GM18951 (cell line): ENCODE data around the gene ASIC3.
A peak's percentile ranks its signal among the peaks of the same experiment; 100 is the strongest.

Experiments
- POLR2A ChIP-seq: IDR thresholded peaks from 4 replicates; pipeline ENCODE4 v1.6.1; 2011; ENCODE audit warnings: mild to moderate bottlenecking; ENCODE audit not compliant: insufficient read length, insufficient read depth; ENCODE audit errors: extremely low read depth
- in situ Hi-C: fragments of 300-500 bp; cut with MboI; formaldehyde crosslinking; loops from one replicate; pipeline ENCODE4 v1.12.0; 2022; ENCODE audit warnings: low sequenced_read_pairs, mixed read lengths, inconsistent platforms; ENCODE audit not compliant: unreplicated experiment

ASIC3 gene

DNA sequence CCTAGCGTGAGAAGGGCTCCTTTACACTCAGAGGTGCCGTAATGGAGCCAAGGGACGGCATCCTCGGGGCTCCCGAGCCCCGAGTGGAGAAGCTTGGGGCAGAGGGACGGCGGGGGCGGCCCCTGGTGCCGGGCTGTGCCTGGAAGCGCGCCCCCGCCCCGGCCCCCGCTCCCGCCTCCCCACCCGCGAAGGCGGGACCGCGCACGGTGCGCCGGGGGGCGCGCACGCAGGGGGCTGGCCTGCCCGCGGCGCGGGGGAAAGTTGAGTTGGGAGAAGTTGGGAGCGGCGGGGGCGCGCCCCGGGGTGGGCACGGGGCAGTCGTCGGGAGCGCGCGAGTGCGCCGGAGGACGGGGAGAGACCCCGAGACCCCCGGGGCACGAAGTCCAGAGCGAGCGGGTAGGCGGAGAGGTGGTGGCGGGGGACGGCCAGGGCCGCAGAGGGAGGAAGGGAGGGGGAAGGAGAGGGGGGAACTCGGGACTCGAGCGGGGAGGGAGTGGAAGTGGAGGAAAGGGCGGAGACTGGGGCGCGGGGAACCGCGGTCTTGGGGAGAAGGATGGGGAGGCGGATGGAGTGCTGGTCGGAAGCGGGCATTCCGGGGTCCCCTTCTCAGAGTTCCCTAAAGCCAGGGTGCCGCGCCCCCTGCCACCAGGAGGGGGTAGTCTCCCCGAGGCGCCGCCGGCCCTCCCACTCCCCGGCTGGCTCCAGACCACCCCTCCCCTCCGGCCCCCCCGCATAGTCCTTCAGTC lies 11.2 kb downstream of the ASIC3 start, which contains the start of gene SLC4A2:
Gene SLC4A2 (plus strand): TSS at position 223 of the 746 bp plus-strand sequence. CDS start 2,399 bp downstream, outside the sequence.
- in situ Hi-C loops = no loop called here

GRCh38 chr7:151060113-151060415 lies 11.7 kb downstream of the ASIC3 start:
- no peak for TF ChIP-seq POLR2A
- in situ Hi-C loops = no loop called here

More for the DNA sequence above, 11.2 kb downstream of the ASIC3 start, which contains the start of gene SLC4A2:
- peak; percentile 66 for TF ChIP-seq POLR2A

- no peak for TF ChIP-seq POLR2A
- in situ Hi-C loops = no loop called here
These were observed 12.3 kb downstream of the ASIC3 start for GRCh38 chr7:151060416-151061212.

GRCh38 chr7:151061213-151062110 lies 13.1 kb downstream of the ASIC3 start:
- in situ Hi-C loops = no loop called here
- no peak for TF ChIP-seq POLR2A

DNA sequence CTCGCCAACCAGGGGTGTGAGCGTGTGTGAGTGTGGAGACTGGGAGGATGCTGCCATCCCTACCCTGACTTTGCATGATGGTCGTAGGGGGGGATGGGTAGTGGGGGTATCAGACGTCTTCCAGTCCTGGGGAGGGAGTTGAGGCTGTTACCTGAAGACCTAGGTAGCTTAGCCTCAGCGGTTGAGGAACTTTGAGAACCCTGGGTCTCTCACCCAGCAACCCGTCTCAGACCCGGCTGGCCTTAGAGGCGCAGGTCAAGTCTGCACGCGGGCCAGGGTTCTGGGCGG lies 13.7 kb downstream of the ASIC3 start:
- in situ Hi-C loops = no loop called here
- no peak for TF ChIP-seq POLR2A

DNA sequence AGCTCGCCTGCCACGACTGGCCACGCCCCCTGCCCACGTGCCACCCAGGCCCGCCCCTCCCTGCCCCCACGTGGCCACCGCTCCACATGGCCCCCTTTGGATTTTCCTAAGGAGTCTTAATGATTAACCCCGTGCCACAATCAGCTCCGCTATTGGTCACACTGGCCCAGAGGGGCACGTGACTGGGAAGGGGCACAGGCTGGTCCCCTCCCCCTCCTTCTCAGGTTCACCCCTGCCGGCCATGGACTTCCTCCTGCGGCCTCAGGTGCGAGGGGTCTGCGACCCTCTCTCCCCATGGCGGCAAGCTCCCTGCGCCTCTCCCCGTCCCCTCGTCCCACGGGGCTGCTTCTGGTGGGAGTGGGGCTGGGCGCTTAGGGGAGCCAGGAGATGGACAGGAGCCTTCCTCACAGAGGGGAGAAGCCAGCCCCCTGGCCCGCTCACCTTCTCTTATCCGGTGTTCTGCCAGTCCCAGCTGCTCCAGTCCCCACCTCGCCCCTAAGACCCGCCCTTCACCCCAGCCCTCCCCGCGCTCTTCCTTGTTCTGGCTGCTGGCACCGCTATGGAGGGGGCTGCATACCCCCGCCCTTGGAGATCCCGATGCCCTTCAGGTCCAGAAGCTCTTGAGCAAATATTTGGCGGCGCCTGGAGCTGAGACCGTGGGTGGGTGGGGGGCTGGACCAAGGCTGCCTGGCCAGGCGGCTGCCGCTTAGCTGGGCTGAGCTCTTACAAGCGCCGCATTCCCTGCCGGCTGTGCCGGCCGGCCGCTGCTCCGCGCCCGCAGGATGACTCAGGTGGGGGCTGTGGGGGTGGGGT lies 14.3 kb downstream of the ASIC3 start:
- TF ChIP-seq POLR2A = no peak
- in situ Hi-C loops = no loop called here

DNA sequence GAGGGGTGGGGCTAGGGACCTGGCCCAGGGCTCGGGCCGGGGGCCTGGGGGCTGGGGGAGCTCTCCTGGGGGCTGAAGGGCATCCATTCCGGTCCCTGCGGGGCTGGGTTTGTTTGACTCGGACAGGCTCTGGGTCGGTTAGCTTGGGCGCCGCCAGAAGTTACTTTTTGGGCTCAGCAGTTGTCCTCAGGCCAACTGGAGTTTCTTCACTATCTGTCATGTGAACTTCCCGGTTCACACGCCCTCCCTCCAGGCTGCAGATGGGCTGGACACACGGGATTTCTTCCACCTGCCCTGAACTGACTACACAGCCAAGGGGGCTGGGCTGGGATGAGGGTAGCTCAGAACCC lies 14.9 kb downstream of the ASIC3 start:
- in situ Hi-C loops = no loop called here

GRCh38 chr7:151064454-151064853 lies 16.1 kb downstream of the ASIC3 start:
- in situ Hi-C loops = no loop called here
- TF ChIP-seq POLR2A = no peak

More for the DNA sequence above, 14.9 kb downstream of the ASIC3 start:
- TF ChIP-seq POLR2A = no peak

DNA sequence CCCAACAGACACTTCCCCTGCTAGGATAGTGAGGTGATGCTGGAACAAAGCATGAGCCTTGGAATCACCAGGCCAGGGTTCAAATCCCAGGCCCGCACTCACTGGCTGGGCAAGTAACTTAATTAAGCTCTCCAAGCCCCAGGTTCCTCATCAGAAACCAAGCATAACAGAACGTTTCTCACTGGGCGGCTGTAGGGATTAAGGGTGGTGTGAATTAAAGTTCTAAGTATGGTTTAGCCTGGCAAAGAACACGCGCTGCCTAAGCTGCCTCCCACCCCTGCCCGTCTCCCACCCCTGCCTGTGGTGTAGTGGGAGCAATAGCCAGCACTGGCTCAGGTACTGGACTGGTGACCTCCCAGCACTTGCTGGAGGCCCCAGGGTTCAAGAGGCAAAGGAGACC lies 16.7 kb downstream of the ASIC3 start:
- no peak for TF ChIP-seq POLR2A
- in situ Hi-C loops = no loop called here

DNA sequence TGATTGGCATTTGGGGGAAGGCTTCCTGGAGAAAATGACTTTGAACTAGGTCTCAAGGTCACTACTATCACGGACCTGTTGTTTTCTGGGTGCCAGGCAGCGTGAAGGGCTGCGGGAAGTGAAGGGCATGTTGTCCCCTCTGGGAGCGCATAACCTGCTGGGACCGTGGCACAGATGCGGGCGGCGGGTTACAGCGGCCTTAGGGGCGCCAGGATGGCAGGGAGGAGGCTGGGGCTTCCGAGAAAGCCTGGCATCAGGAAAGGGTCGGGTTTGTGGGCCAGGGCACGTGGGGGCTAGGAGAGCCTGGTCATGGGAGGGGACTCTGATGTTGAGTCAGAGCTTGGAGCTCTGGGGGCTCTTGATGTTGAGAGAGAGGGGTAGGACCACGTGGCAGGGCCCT lies 17.2 kb downstream of the ASIC3 start:
- in situ Hi-C loops = no loop called here
- no peak for TF ChIP-seq POLR2A

DNA sequence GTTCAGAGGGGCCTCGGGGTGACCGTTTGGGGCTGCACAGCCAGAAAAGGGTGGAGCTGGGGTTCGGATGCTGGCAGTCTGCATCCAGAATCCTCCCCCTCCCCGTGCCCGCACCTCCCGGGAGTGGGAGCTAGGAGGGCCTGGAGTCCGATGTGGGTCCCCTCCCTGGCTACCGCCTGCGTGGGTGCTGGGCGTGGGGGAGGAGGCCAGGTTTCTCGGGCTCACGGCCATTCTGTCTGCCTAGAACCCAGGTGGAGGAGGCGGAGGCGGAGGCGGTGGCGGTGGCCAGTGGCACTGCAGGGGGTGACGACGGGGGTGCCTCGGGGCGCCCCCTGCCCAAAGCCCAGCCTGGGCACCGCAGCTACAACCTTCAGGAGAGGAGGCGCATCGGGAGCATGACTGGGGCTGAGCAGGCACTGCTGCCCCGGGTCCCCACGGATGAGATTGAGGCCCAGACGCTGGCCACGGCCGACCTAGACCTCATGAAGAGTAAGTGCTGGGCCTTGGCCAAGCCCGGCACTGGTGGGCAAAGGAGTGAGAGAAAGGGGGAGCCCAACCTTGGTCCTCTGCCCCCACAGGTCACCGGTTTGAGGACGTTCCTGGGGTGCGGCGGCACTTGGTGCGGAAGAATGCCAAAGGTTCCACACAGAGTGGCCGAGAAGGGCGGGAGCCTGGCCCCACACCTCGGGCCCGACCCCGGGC lies 18.1 kb downstream of the ASIC3 start:
- in situ Hi-C loops = no loop called here
- TF ChIP-seq POLR2A = no peak
